Measurements from ENCODE around the gene AGBL4. TPM values are rescaled to one million over a fixed set of nuclear protein-coding genes. Genes with fewer than 3 reads are reported as not detected.

The AGBL4 gene
- total and polyA plus RNA-seq, 2 experiments from 2014 or later: not detected

DNA sequence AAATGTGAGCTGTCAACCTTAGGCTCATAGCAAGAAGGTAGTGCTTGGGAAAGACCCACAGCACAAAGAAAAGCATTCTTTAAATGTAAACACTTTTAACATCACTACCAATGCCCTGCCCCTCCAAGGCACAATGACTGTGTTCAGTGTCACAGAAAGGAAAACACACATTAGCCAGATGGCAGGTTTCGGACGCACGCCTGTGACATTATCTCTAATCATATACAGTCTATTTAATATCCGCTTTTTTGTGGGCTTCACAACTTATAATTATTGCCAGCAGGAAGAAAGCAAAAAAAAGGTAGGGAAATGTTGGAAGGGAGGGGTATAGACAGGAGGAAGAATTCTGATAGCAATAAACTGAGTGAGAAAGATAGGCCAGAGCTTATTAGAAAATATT is 1134.7 kb downstream of the AGBL4 start:
- Histone ChIP-seq H3K4me2 (ENCODE audit: unreplicated experiment) (no peak overlapping the region), H3K79me2 (ENCODE audit: insufficient read depth) (no peaks in the 10 kb centered on the region), H4K20me1 (ENCODE audit: insufficient read depth) (no peaks in the 10 kb centered on the region), H3K27ac (no peak overlapping the region), H3F3A (ENCODE audit: insufficient read depth) (no peaks in the 10 kb centered on the region), H3K4me3 (no peak overlapping the region), H3K36me3 (ENCODE audit: low read depth) (no peaks in the 10 kb centered on the region), H3K27me3 (replicated peaks; ENCODE audit: insufficient read depth) (peaks cover 16% of the 10 kb centered on the region), H3K9me2 (ENCODE audit: insufficient read depth) (no peaks in the 10 kb centered on the region), H2AFZ (no peak overlapping the region), H3K9ac (no peak overlapping the region), H3K4me1 (ENCODE audit: insufficient read depth) (no peaks in the 10 kb centered on the region), H3K9me3 (ENCODE audit: low read depth) (no peaks in the 10 kb centered on the region)
- no peak for DNase-seq
- in situ Hi-C loops (cut with MboI): no loop called here
- 47 to 61% methylated on average over 4 of the region's 4 CpGs for WGBS, 2 experiments (ENCODE audit: low coverage in 1 of 2, low lambda C conversion rate in 2 of 2, missing lambda C conversion rate in 2 of 2)
- no peak for TF ChIP-seq EZH2phosphoT487 (IDR thresholded peaks at IDR 0.05; ENCODE audit: insufficient read depth, low read depth)
- no peak for TF ChIP-seq EZH2 (IDR thresholded peaks at IDR 0.05; ENCODE audit: insufficient read depth, poor library complexity, severe bottlenecking)

DNA sequence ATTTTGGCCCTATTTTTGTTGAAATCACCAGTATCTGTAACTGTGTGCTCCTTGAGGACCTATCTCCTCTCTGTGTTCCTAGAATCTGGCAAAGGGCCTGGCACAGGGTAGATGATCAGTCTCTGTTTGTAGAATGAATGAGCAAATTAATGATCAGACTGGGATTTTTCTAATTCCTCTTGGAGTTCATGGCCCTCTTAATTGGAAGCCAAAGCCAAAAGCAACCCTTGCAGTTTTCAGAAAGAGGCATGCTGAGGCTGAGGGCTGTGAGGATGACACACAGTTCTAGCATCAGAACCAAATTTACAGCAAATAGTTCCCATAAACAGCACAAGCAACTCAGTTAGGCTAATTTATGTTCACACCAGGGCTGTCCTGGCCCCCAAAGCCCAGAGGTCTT is 1136.0 kb downstream of the AGBL4 start:
- H4K20me1 ChIP-seq (ENCODE audit: insufficient read depth): no peaks in the 10 kb centered on the region

DNA sequence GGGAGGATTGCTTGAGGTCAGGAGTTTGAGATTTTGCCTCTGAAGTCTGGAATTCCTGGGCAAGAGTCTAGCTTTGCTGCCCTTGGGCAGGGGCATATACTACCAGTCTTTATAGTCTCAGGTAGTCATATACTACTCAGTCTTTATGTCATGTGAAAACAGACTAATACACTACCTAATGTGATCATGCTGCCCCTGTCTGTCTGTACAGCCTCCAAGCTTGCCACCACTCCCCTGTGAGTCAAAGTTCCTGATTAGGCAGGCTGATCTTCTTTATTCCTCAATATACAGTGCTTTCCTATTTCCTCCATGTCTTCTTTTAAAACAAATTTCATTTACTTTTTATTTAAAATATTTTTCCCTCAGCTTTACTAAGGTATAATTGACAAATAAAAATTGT is 1141.7 kb downstream of the AGBL4 start:
- in situ Hi-C loops (cut with MboI): no loop called here

More for the DNA sequence above, 1136.0 kb downstream of the AGBL4 start:
- Histone ChIP-seq H3K36me3 (ENCODE audit: low read depth) (no peaks in the 10 kb centered on the region), H3K4me1 (ENCODE audit: insufficient read depth) (no peaks in the 10 kb centered on the region), H3K27ac (no peak overlapping the region), H3K4me3 (no peak overlapping the region), H2AFZ (no peak overlapping the region), H3K9ac (no peak overlapping the region), H3F3A (ENCODE audit: insufficient read depth) (no peaks in the 10 kb centered on the region), H3K27me3 (replicated peaks; ENCODE audit: insufficient read depth) (peaks cover 16% of the 10 kb centered on the region), H3K4me2 (ENCODE audit: unreplicated experiment) (no peak overlapping the region), H3K9me2 (ENCODE audit: insufficient read depth) (no peaks in the 10 kb centered on the region), H3K79me2 (ENCODE audit: insufficient read depth) (no peaks in the 10 kb centered on the region), H3K9me3 (ENCODE audit: low read depth) (no peaks in the 10 kb centered on the region)
- no peak for TF ChIP-seq EZH2phosphoT487 (IDR thresholded peaks at IDR 0.05; ENCODE audit: insufficient read depth, low read depth)
- TF ChIP-seq EZH2 (IDR thresholded peaks at IDR 0.05; ENCODE audit: insufficient read depth, poor library complexity, severe bottlenecking): no peak
- in situ Hi-C loops (cut with MboI): no loop called here
- no peak for DNase-seq

DNA sequence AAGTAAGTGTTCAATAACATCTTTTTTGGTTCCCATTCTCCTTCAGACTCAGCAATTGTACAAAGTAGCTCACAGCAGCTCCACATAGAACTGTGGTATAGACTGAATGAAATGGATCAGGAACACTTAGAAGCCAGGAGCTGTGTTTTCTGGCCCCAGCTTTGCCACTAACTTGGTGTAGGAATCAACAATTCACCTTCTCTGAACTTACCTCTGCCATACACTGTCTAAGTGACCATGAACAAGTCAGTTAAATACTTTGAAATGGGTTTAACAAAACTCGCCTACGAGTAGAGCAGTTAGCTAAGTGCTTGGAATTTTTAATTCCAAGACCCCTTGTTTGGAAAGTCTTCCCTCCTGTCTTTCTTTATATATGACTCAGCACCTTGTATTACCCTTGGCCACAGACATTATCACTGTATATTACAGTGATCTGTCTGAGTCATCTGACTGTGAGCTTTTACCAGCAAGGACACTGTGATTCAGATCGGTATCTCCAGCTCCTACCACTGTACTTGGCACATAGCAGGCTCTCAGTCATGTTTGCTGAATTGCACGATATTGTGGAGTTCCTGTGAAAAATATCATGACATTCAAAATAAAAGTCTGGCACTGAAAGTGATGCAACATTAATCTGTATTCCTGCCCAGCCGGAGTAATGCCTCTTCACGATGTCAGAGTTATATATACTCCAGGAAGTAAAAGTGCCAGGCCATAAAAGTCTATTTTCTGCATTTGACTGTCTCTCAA is 1145.4 kb downstream of the AGBL4 start:
- no peaks in the 10 kb centered on the region for H3K9me2 ChIP-seq (ENCODE audit: insufficient read depth)
- H4K20me1 ChIP-seq (ENCODE audit: insufficient read depth): no peaks in the 10 kb centered on the region
- no peaks in the 10 kb centered on the region for H3K27me3 ChIP-seq (replicated peaks; ENCODE audit: insufficient read depth)
- H3K27ac ChIP-seq: peak overlapping the region; percentile 68
- no peaks in the 10 kb centered on the region for H3K79me2 ChIP-seq (ENCODE audit: insufficient read depth)
- WGBS, 2 experiments (ENCODE audit: low coverage in 1 of 2, low lambda C conversion rate in 2 of 2, missing lambda C conversion rate in 2 of 2): 5 to 9% methylated on average over 6 of the region's 6 CpGs
- peaks cover 28% of the 10 kb centered on the region for H3K4me1 ChIP-seq (ENCODE audit: insufficient read depth)
- peaks cover 18% of the 10 kb centered on the region for H3F3A ChIP-seq (ENCODE audit: insufficient read depth)
- peak overlapping the region; percentile 37; the same call in 1 of the 2 replicates for H3K4me3 ChIP-seq
- peak overlapping the region; percentile 72 for H3K4me2 ChIP-seq (ENCODE audit: unreplicated experiment)
- H3K9ac ChIP-seq: peak overlapping the region; percentile 44
- no peaks in the 10 kb centered on the region for H3K9me3 ChIP-seq (ENCODE audit: low read depth)
- H2AFZ ChIP-seq: peak overlapping the region; percentile 36; the same call in 1 of the 2 replicates
- TF ChIP-seq EZH2phosphoT487 (IDR thresholded peaks at IDR 0.05; ENCODE audit: insufficient read depth, low read depth) (no peak), EZH2 (IDR thresholded peaks at IDR 0.05; ENCODE audit: insufficient read depth, poor library complexity, severe bottlenecking) (no peak)
- in situ Hi-C loops (cut with MboI): no loop called here
- H3K36me3 ChIP-seq (ENCODE audit: low read depth): no peaks in the 10 kb centered on the region
- DNase-seq: peak; percentile 97

More for the DNA sequence above, 1141.7 kb downstream of the AGBL4 start:
- no peak overlapping the region for H3K4me3 ChIP-seq
- no peaks in the 10 kb centered on the region; the same call in 1 of the 2 replicates for H3K27me3 ChIP-seq (replicated peaks; ENCODE audit: insufficient read depth)
- H3K4me1 ChIP-seq (ENCODE audit: insufficient read depth): peaks cover 15% of the 10 kb centered on the region
- no peaks in the 10 kb centered on the region for H3K9me3 ChIP-seq (ENCODE audit: low read depth)
- no peaks in the 10 kb centered on the region for H3K9me2 ChIP-seq (ENCODE audit: insufficient read depth)
- DNase-seq: no peak
- H2AFZ ChIP-seq: no peak overlapping the region
- H3K9ac ChIP-seq: no peak overlapping the region
- no peak overlapping the region for H3K4me2 ChIP-seq (ENCODE audit: unreplicated experiment)
- H3K79me2 ChIP-seq (ENCODE audit: insufficient read depth): no peaks in the 10 kb centered on the region
- no peaks in the 10 kb centered on the region for H3K36me3 ChIP-seq (ENCODE audit: low read depth)
- H3F3A ChIP-seq (ENCODE audit: insufficient read depth): peaks cover 14% of the 10 kb centered on the region
- no peak overlapping the region for H3K27ac ChIP-seq
- H4K20me1 ChIP-seq (ENCODE audit: insufficient read depth): no peaks in the 10 kb centered on the region
- TF ChIP-seq EZH2 (IDR thresholded peaks at IDR 0.05; ENCODE audit: insufficient read depth, poor library complexity, severe bottlenecking) (no peak), EZH2phosphoT487 (IDR thresholded peaks at IDR 0.05; ENCODE audit: insufficient read depth, low read depth) (no peak)

Data from GM23248 (cell line).